ENCODE results near the gene EGR1. TPM values are rescaled to one million over a fixed set of nuclear protein-coding genes. Genes with fewer than 3 reads are reported as not detected.

Gene EGR1
- total RNA-seq, 1 experiment from 2014 or later, result 83.3 TPM

DNA sequence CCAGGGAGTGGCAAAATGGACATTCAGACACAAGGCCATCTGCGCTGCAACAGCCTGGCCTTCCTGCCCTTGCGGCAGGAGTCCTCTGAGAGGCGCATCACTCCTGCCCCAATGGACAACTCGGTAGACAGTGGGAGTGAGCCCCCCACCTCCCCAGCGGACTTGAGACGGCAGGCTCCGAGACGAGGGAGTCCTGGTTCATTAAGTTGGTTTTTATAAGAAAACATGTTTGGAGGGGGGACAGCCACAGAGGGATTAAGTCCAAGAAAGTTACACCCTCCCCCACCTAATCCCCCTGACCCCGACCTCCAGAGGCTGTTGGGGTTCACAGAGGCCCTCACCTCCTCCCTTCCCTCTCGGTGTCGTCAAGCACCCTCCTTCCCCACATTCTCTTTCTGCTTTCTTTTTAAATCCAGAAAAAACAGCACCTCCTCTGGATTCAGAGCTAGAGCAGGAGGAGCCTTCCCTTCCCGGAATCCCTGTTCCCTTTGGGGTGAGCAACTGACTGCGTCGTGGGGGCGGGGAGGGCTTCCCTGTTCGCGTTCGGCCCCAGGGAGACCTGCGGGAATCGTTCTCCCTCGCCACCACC lies 1.8 kb upstream of the EGR1 start:
- peak overlapping the region; percentile 86 to 94 (median 91); a peak in 6 of 7 replicates for H3K27ac Mint-ChIP-seq
- no peaks in the 10 kb centered on the region for H3K79me1 ChIP-seq (ENCODE audit: insufficient read depth, low read depth, low read length, poor library complexity, severe bottlenecking)
- H2BK15ac ChIP-seq (ENCODE audit: low read depth, low read length), result no peak overlapping the region
- H2BK20ac ChIP-seq (ENCODE audit: low read depth, low read length, poor library complexity, severe bottlenecking), result no peak overlapping the region
- H3K9ac ChIP-seq (ENCODE audit: extremely low read depth, insufficient read length, low read length), result peak overlapping the region; percentile 64
- no peak overlapping the region for H4K8ac ChIP-seq (replicated peaks; ENCODE audit: insufficient read length, low read depth, low read length)
- no peak overlapping the region for H2BK12ac ChIP-seq (ENCODE audit: insufficient read length, low read depth, low read length)
- peaks cover 19% of the 10 kb centered on the region for H3K27me3 Mint-ChIP-seq (ENCODE audit: low read depth)
- peaks cover 16 to 22% (median 22%) of the 10 kb centered on the region in 3 experiments for H3K36me3 Mint-ChIP-seq (ENCODE audit: insufficient read depth in 1 of 3, low read depth in 3 of 3)
- DNase-seq, result no peak
- no peak overlapping the region for H3T11ph ChIP-seq (ENCODE audit: low read length)
- H3K27me3 ChIP-seq (ENCODE audit: insufficient read depth, low read length), result no peaks in the 10 kb centered on the region; the same call in 1 of the 2 replicates
- no peak overlapping the region for H2BK5ac ChIP-seq (ENCODE audit: insufficient read length, low read length)
- H2BK120ac ChIP-seq (ENCODE audit: low read depth, low read length, poor library complexity, severe bottlenecking), result no peak overlapping the region
- no peaks in the 10 kb centered on the region for H4K20me1 ChIP-seq (ENCODE audit: control insufficient read depth, insufficient read depth, insufficient read length)
- no peaks in the 10 kb centered on the region for H3K79me2 ChIP-seq (ENCODE audit: insufficient read depth, low read length)
- H2AFZ ChIP-seq (ENCODE audit: low read length), result no peak overlapping the region
- H3K4ac ChIP-seq (ENCODE audit: low read depth, low read length), result no peak overlapping the region; the same call in 1 of the 2 replicates
- H3K23me2 ChIP-seq (ENCODE audit: insufficient read length, low read depth, low read length, poor library complexity, severe bottlenecking), result peaks cover 23% of the 10 kb centered on the region
- peaks cover 31 to 33% of the 10 kb centered on the region in 2 experiments for H3K4me1 Mint-ChIP-seq
- TF ChIP-seq CTCF (conservative IDR thresholded peaks at IDR 0.05), result peak; percentile 16; the same call in 1 of the 3 replicates
- H3K18ac ChIP-seq (ENCODE audit: insufficient read length, low read depth, low read length), result peak overlapping the region; percentile 24
- H2AK5ac ChIP-seq (ENCODE audit: insufficient read length, low read length), result no peak overlapping the region
- H4K91ac ChIP-seq (ENCODE audit: insufficient read length, low read depth, low read length), result no peak overlapping the region
- H3K9me3 ChIP-seq (ENCODE audit: control insufficient read depth, low read depth, low read length), result no peaks in the 10 kb centered on the region
- peaks cover 0 to 11% of the 10 kb centered on the region in 2 experiments; a peak in 3 of 5 replicates for H3K9me3 Mint-ChIP-seq
- H3K27ac ChIP-seq (ENCODE audit: insufficient read length, low read depth, low read length), result no peak overlapping the region
- no peak overlapping the region for H3K56ac ChIP-seq (ENCODE audit: insufficient read length, low read depth, low read length)
- H3K23ac ChIP-seq (ENCODE audit: insufficient read length, low read depth, low read length), result no peak overlapping the region
- no peaks in the 10 kb centered on the region for H3K4me1 ChIP-seq (ENCODE audit: insufficient read depth, low read length)
- peak overlapping the region; percentile 86 for H3K4me3 Mint-ChIP-seq
- peak overlapping the region; percentile 49; the same call in 1 of the 2 replicates for H3K14ac ChIP-seq (ENCODE audit: insufficient read depth, low read length)
- peak overlapping the region; percentile 67 for H3K4me2 ChIP-seq (ENCODE audit: insufficient read depth, insufficient read length, low read length)
- no CpG with 5 or more reads among the region's 21 CpGs for WGBS (ENCODE audit: extremely low coverage, insufficient read length, low lambda C conversion rate)
- no peak overlapping the region for H4K5ac ChIP-seq (ENCODE audit: insufficient read length, low read depth, low read length)
